ENCODE results near the gene PGM3.

PGM3 gene

GRCh38 chr6:83169106-83169505 lies 24.0 kb downstream of the PGM3 start:
- TF ChIP-seq, protein P1, sequence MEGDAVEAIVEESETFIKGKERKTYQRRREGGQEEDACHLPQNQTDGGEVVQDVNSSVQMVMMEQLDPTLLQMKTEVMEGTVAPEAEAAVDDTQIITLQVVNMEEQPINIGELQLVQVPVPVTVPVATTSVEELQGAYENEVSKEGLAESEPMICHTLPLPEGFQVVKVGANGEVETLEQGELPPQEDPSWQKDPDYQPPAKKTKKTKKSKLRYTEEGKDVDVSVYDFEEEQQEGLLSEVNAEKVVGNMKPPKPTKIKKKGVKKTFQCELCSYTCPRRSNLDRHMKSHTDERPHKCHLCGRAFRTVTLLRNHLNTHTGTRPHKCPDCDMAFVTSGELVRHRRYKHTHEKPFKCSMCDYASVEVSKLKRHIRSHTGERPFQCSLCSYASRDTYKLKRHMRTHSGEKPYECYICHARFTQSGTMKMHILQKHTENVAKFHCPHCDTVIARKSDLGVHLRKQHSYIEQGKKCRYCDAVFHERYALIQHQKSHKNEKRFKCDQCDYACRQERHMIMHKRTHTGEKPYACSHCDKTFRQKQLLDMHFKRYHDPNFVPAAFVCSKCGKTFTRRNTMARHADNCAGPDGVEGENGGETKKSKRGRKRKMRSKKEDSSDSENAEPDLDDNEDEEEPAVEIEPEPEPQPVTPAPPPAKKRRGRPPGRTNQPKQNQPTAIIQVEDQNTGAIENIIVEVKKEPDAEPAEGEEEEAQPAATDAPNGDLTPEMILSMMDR (conservative IDR thresholded peaks at IDR 0.05; ENCODE audit: low read depth) = no peak

DNA sequence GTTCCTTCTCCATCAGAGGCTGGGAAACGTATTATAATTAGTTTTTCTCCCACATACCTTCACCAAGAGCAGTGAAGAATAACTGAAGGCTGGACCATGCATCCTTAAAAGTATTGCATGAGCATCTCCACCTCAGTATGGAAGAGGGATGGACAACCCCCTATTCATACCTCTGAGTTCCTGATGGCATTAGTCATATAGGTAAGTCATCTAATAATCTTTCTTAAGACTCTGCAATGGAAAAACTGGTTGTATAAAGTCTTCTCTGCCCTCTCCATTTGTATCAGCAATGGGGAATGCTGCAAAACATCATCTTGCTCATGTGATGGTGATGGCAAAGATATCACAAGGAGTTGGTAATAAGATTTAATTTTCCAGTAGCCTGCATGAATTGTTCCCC lies 24.5 kb downstream of the PGM3 start:
- peak; percentile 9 for DNase-seq (ENCODE audit: low spot score)
- CTCF ChIA-PET = no interaction called here
- TF ChIP-seq, protein P1 (conservative IDR thresholded peaks at IDR 0.05; ENCODE audit: low read depth) = no peak
- no peak overlapping the region for H3K27ac ChIP-seq
- POLR2A ChIA-PET (ENCODE audit: low non-redundant PET) = no interaction called here

More at GRCh38 chr6:83169106-83169505, 24.0 kb downstream of the PGM3 start:
- ChIA-PET CTCF (interaction anchor here (1.1 kb wide), 1 partner anchor 102 kb away, joined by 3 read pairs; no protein-coding TSS in a partner anchor), POLR2A (ENCODE audit: low non-redundant PET) (no interaction called here)
- DNase-seq (ENCODE audit: low spot score) = no peak
- no peak overlapping the region for H3K27ac ChIP-seq

DNA sequence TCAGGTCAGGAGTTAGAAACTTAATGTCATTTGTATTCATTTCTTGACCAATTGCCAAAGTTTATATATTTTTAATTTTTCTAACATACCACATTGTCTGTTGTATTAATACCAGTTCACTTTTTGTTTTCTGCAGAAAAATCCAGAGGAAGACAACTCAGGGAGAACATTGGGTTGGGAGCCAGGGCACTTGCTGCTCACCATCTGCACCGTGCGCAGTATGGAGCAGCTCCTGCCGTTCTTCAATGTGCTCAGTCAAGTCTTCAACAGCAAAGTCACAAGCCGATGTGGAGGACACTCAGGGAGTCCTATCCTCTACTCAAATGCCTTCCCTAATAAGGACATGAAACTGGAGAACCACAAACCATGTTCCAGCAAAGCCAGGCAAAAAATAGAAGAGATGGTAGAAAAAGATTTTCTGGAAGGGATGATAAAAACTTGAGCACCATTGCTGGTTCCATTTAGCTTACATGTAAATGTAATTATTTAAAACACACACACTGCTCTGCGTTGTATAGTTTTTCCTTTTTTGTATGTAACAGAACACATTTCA lies 25.3 kb downstream of the PGM3 start:
- ChIA-PET CTCF (interaction anchor here (0.6 kb wide), 1 partner anchor 9 kb away, joined by 3 read pairs; no protein-coding TSS in a partner anchor), POLR2A (ENCODE audit: low non-redundant PET) (no interaction called here)
- DNase-seq (ENCODE audit: low spot score) = no peak
- TF ChIP-seq, protein P1 (conservative IDR thresholded peaks at IDR 0.05; ENCODE audit: low read depth) = no peak
- no peak overlapping the region for H3K27ac ChIP-seq

DNA sequence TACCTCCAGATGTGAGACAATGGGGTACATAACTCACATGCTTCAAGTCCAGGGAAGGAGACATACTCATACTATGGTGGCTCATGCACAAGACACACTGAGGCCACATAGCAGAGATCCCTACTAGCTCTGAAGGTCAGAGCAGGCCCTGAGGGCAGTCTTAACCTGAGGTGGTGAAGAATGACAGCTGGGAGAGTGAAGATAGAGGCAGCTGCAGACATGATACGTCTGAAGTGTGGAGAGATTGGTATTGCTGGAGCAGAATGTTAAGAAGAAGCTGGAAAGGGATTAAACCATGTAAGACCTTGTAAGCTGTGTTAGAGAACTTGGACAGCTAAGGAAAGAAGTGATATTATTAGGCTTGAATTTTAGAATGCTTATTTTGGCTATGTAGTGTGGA lies 32.9 kb downstream of the PGM3 start:
- TF ChIP-seq, protein P1 (conservative IDR thresholded peaks at IDR 0.05; ENCODE audit: low read depth) = no peak
- no peak for DNase-seq (ENCODE audit: low spot score)
- H3K27ac ChIP-seq = no peak overlapping the region
- POLR2A ChIA-PET (ENCODE audit: low non-redundant PET) = no interaction called here
- CTCF ChIA-PET = no interaction called here

DNA sequence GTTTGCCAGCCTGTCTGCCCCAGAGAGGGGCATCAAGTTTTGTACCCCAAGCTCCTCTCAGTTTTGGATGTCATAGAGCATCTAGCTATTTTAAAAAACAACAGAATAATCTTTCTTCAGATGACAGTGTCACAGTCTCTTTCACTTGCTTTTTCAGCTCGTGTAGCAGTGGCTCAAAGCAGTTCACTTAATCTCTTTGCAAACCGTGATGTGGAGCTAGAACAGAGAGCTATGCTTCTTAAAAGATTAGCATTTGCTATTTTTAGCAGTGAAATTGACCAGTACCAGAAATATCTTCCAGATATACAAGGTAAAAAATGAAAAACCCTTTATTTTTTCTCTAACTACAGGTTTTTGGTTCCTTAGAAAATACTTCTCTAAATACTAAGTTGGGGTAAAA lies 37.3 kb downstream of the PGM3 start:
- no peak for DNase-seq (ENCODE audit: low spot score)
- ChIA-PET CTCF (interaction anchor here (0.6 to 1.2 kb wide), 2 partner anchors 67 to 89 kb away, joined by 4 to 5 read pairs; no protein-coding TSS in a partner anchor), POLR2A (ENCODE audit: low non-redundant PET) (no interaction called here)
- TF ChIP-seq, protein P1 (conservative IDR thresholded peaks at IDR 0.05; ENCODE audit: low read depth) = no peak
- H3K27ac ChIP-seq = no peak overlapping the region

DNA sequence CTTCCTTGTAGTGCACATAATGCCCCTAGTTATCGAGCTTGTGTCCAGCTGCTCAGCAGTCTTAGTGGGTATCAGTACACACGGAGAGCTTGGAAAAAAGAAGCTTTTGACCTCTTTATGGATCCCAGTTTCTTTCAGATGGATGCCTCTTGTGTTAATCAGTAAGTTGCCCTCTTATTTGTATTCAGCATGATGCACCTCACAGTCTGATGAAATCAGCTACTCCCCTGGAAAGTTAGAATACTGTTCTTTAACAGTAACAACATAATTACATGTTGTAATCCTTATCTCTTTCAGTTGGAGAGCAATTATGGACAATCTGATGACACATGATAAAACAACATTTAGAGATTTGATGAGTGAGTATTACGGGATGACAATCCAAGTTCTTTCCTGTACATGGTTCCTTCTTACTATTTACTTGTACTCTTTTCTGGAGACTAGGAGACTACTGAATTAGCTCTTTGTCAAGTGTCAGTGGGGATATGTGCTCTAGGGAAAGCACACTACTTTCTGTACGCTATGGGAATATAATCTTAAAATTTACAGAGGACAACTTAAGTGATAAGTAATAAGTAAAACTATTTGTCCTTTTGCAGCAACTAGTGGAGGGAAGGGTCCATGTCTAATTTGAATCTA lies 39.1 kb downstream of the PGM3 start:
- no peak overlapping the region for H3K27ac ChIP-seq
- TF ChIP-seq, protein P1 (conservative IDR thresholded peaks at IDR 0.05; ENCODE audit: low read depth) = no peak
- no peak for DNase-seq (ENCODE audit: low spot score)
- CTCF ChIA-PET = no interaction called here
- POLR2A ChIA-PET (ENCODE audit: low non-redundant PET) = no interaction called here
